Pons (tissue), 1 donor: Measurements from ENCODE around the gene RIPPLY1.
"Not testable (repeated sequence)": the region's sequence is repeated elsewhere in the genome, so short reads cannot be mapped to it uniquely, and the experiment has no call there.

ENCODE experiments used
- DNase-seq: peaks from one replicate; pipeline ENCODE4 v3.0.0-alpha.2; 2016; ENCODE audit warnings: low spot score

The RIPPLY1 gene

GRCh38 chrX:106912864-106913263 lies 9.7 kb upstream of the RIPPLY1 start:
- no peak for DNase-seq

DNA sequence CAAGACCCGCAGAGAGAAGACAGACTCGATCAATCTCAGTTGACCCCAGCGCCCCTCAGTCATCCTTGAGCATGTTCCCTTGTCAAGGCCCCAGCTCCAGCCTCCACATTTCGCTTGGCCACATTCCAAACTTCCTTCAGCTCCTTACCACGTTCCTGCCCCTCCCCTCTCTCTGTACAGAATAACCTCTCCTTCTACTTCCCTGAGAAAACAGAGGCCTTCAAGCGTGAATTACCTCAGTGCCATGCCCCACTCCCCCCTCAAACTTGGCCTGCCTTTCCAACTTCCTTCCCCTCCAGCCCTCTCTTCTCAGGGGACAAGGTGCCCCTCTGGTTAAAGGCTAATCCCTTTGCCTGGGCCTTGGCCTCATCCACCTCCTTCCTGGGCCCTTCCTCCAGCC lies 3.2 kb upstream of the RIPPLY1 start:
- no peak for DNase-seq

DNA sequence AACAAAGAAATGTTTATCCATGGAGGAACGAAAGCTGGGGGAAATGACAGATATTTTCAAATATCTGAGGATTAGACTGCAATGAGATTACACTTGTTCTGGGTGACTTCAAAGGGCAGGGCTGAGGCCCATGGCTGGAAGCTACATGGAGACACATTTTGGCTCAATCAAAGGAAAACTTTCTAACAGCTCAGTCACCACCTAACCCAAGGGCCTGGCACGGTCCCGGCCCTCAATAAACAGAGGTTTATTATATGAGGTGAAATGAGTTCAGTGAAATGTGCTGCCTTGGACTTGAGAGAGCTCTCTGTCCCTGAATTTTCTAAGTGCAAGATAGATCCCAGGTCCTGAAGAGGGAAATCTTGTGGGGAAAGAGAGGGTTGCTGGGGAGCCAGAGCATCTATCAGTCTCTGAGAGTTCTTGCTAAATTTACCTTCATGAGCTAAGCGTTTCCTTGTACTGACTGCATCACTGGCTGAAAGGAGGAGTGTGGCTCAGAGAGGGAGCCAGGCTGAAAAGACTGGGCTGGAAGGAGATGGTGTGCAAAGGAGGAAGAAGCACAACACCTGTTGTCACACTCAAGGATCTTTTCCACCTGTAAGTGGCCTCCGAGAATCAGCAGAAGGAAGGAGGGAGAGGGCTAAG lies 2.0 kb upstream of the RIPPLY1 start:
- DNase-seq = no peak

- DNase-seq = no peak
These were observed 851 bp upstream of the RIPPLY1 start for GRCh38 chrX:106903856-106904528.

- no peak for DNase-seq
These were observed 457 bp downstream of the RIPPLY1 start for GRCh38 chrX:106902684-106903083.

GRCh38 chrX:106901781-106902219 lies 1.3 kb downstream of the RIPPLY1 start:
- no peak for DNase-seq

- no peak for DNase-seq
These were observed 1.8 kb downstream of the RIPPLY1 start for GRCh38 chrX:106901341-106901740.

DNA sequence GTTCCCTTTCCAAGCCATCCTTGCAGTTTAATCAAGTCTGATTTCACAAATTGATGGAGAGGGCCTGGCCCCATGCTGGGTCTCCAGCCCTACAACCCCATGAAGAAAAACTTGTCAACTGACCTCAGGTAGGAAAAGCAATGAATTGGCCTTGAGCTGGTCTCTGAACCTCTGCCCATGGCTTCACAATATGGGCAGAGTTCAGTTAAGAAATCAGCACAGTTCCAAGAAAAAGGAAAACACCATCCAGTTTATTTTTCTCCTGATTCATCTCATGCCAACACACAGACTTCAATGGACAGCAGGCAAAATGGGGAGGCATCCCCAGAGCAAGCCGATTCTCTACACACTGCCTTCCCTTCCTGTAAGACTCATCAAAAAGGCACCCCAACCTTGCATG lies 3.3 kb downstream of the RIPPLY1 start:
- no peak for DNase-seq

DNA sequence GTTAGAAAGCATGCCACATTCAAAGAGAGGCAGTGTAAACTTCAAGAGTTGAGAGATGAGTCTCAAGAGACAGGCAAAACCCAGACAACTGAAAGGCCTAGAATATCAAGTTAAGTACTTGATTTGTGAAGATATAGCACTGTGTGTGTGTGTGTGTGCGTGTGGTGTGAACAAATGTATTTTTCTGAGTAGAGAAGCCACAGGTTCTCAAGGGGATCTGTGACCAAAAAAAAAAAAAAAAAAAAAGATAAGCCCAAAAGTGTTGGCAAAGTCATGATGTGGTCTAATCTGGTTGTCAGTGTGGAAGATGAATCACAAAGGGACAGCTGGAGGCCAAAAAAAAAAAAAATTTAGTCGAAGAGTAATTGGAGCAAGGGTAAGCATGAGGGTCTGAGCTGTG lies 3.9 kb downstream of the RIPPLY1 start:
- no peak for DNase-seq

DNA sequence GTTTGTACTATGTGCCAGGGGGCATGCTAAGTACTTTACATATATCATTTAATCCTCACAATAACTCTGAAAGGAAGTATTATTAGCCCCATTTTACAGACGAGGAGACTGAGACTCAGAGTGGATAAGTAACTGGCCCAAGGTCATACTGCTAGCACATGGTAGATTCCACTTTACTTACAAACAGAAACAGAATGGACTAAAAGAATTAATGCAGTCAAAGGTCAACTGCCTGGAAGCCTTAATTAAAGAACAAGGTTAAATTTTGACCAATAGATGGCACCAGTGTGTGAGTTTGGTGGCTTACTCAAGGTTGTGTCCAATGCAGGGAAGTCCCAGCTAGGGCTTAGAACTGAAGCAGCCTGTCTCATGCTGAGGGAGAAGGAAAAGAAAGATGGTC lies 4.7 kb downstream of the RIPPLY1 start:
- peak; percentile 46 for DNase-seq

GRCh38 chrX:106897259-106897658 lies 5.9 kb downstream of the RIPPLY1 start:
- DNase-seq = no peak

DNA sequence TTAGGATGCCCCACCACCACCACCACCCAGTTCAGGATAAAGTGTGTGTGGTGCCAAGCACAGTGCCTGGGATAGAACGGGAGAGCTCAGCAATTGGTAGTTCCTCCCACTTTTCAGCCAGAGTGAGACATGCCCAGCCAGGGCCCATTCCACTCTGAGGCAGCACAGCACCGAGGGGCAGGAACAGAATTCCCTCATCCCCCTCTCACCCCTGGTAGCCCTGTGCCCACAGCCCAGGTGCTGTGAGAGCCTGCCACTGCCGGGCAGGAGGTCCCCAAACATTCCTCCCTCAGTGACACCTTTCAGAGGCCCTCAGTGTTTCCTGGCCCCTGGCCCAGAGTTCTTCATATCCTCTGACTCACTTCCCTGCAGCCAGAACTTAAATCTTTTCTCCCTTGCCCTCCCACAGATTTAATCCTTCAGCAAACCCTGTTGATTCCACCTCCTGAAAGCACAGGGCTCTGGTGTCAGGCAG lies 8.1 kb downstream of the RIPPLY1 start:
- DNase-seq = no peak

DNA sequence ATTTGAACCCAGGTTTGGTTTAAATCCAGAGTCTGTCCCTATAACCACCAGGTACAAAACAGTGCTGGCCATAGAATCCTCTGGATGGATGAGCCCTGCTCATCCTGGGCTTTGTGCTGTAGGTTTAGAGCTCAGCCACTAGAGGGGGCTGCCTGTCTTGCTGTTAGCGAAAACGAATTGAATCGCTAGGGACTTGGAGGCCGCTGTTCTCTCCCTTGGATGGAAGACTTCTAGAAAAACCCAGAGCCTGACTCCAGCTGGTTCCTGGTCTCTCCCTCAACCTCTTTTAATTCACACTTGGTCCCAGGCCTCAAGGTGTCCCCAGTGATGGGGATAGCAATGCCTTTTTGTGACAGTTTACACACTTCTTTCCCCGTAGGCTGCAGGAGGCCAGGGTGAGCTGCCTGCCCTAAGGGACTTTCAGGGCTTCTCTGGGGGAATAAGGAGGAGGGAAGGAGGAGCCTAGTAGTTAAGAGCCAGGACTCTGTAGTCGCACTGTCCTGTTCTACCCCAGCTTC lies 8.7 kb downstream of the RIPPLY1 start:
- peak; percentile 67 for DNase-seq

DNA sequence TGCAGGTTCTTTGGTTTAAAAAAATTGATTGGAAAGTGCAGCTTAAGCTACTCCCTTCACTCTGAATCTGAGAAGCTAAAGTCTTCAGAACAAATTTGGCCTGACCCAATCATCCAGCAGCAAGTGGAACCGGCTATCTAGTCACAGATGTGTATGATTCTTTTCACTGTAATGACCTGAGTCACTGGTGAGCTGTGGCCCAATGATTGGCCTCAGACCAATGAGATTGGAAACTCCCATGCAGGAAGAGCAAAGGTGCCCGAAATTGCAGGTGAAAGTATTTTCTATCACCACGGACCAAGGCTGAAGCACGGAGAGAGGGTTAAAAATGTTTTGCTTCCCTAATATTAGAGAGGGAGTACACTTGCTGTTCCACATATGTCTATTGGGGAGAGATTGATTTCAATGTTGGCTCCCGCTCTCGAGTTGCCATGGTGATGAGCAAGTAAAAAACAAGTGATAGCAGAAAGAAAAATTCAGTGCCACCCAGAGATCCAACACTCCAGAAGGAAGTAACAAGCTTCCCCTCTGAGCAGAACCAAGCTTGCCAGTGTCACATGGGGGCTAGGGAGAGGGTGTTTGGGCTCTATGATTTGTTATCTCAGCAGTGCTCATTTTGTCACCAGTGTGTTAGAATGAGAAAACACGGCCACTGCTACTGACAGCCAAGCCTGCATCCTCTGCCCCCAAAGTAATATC lies 11.2 kb downstream of the RIPPLY1 start:
- DNase-seq = no peak

DNA sequence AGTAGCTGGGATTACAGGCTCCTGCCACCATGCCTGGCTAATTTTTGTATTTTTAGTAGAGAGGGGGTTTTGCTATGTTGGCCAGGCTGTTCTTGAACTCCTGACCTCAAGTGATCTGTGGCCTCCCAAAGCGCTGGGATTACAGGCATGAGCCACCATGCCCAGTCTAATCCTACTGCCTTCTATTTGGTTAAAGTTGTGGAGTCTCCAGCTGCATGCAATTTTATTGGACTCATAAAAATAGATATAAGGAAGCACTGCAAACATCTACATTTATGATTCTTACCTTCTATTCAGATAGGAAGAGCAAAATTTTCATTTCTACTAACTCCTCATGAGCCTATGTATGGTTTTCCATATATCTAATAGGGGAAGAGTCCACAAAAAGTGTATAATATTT lies 13.7 kb downstream of the RIPPLY1 start:
- DNase-seq = no peak

DNA sequence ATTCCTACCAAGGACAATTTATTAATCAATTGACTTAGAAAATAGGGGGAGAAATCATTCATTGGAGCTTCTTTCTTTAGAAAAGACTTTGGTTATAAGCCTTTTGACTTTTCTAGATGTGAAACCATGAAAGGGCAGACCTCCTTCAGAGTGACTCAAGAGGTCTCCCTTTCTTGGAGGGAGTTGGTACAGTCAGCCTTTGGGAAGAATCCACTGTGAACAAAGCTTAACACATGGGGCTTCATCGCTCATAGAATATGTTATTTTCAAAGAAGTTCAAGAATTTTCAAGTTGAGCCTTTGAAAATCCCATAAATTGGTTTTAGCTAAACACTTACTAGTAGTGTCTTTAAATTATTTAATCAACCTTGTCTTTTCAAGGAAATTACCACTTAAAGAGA lies 28.0 kb downstream of the RIPPLY1 start:
- DNase-seq = no peak

DNA sequence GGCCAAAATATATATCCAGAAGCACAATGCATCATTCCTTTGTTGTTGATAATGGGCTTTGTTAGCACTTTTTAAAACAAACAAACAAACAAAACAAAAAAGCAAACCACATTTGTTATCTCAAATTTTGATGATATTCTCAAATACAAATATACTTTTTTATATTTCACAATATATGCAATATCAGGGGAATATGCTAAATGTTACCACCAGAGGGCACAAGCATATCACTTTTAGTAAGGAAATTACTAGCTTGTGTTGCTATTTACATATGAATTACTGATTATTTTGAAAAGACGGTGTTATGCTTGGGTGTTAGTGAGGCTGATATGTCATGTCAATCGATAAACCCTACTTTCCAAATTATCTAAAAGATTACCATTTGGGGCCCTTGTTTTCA lies 29.1 kb downstream of the RIPPLY1 start:
- no peak for DNase-seq

GRCh38 chrX:106872796-106873195 lies 30.3 kb downstream of the RIPPLY1 start:
- DNase-seq = not testable (repeated sequence)

DNA sequence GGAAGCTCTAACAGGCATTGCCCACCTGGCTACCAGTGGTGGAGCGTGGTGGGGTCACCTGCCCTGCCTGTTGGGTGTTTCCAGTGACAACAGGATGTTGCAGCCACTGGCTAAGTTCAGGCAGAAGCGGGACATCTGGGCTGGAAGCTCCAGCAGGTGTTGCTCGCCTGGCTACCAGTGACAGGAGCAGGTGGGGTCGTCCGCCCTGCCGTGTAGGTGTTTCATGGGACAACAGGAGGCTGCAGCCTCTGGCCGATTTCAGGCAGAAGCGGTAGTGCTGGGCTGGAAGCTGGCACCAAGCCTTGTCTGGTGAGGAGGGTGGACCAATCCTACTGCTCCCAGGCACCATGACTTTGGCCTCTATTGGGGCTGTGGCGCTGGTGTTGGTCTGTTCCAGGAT lies 39.4 kb downstream of the RIPPLY1 start:
- DNase-seq = no peak

DNA sequence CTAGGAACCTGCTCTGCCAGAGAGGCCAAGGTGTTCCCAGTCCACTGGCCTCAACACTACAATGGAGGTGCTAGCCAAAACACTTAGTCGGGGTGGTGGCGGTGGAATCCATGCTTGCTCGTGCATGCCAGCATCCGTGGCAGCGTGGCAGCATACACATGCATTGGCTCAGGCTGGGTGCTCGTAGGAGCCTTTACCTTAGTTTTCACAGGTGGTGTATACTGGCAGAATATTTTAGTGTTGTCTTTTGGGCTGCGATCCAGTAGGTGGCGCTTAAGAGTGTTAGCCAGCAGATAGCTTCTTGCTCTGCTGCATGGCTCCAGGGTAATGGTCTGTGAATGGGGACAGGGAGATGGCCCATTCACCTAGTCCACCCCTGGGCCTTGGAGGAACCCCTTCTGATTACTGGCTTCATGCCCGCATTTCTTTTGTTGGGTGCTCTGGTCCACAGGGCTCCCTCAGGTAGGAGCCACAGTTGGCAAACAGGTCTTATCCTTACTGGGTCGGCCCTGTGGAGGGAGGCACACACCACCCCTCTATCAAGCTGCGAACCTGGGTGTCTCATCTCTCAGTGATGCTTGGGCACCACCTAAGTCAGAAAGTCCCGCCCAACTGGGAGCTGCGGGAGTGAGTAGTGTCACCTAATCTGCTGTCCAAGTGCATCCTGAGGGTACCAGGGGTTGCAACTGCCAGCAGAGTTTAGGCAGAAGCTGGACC lies 40.0 kb downstream of the RIPPLY1 start:
- DNase-seq = no peak
